Esophagus mucosa (tissue), 1 donor: ENCODE measurements around the gene HLA-F. TPM values are rescaled to one million over a fixed set of nuclear protein-coding genes. Genes with fewer than 3 reads are reported as not detected.

Source experiments
- ATAC-seq: fragments of 200-7000 bp; cut with Tn5 transposase; one replicate; pipeline ENCODE4 v1.9.1; 2020
- total RNA-seq: library from RNA; stranded (reverse); gene quantifications from one replicate; pipeline ENCODE4 v1.2.4, GENCODE V29; 2023
- donor health status: DM: yes; HTN: yes; CAD: no.

HLA-F gene
- total RNA-seq, 1 donor from 2014 or later = 6.8 TPM

DNA sequence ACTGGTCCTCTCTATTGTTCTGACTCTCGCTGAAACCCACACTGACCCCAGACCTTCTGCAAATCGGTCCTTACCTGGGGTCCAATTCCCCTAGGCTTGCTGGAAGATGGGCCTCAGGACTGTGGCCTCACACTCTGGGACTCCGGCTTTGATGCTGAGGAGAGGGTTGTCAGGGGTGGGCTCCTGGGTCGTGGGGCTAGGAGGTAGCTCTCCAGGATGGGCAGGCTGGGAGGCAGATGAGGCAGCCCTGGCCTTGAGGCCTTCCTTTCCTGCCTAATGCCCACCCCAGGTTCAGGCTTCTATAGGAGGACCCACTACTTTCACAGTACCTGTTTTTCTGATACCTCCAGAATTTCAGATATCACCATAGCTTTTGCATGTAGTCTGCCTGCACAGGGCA is 21.4 kb downstream of the HLA-F start:
- ATAC-seq = no peak

DNA sequence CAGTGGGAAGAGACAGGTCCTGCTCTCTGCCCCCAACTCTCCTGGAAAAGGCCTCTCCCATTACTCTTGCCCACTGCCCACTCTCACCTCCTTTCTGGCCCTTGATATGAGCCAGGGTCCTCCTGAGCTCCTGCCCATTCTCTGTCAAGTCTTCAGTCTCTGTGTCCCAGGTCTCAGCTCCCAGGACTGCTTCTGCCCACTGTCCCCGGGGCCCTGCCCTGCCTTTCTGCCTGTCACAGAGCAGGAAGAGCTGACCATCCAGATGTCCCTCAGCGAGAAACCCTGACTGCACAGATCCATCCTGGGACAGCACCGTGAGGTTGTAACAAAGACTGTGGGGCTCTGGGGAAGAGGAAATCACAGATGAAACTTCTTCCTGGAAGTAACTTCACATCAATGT is 22.2 kb downstream of the HLA-F start:
- ATAC-seq = no peak

DNA sequence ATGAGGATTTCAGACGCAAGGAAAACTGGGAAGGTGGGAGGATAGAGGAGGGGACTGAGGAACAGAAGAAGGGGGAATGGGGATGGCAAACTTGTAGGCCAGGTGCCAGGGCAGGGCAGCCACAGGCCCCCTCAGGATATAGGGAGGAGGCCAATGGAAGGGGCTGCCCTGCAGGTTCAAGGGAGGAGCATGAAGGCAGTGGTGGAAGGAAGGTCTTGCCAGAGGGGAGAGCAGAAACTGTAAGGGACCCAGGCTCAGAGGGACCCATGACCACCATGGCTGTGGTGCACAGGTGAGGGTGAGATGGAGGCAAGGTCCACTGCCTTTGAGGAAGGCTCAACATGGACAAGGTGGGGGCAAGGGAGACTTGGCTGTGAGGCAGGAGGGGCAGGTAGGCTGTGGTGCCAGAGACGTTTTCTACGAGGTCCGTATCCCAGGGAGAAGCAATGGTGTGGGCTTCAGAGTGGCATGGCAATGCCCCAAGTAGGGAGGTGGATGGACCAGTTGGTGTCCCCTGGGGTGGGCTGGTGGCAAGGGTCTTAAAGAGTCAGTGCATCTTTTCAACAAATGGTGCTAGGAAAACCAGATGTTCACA is 22.7 kb downstream of the HLA-F start:
- no peak for ATAC-seq

DNA sequence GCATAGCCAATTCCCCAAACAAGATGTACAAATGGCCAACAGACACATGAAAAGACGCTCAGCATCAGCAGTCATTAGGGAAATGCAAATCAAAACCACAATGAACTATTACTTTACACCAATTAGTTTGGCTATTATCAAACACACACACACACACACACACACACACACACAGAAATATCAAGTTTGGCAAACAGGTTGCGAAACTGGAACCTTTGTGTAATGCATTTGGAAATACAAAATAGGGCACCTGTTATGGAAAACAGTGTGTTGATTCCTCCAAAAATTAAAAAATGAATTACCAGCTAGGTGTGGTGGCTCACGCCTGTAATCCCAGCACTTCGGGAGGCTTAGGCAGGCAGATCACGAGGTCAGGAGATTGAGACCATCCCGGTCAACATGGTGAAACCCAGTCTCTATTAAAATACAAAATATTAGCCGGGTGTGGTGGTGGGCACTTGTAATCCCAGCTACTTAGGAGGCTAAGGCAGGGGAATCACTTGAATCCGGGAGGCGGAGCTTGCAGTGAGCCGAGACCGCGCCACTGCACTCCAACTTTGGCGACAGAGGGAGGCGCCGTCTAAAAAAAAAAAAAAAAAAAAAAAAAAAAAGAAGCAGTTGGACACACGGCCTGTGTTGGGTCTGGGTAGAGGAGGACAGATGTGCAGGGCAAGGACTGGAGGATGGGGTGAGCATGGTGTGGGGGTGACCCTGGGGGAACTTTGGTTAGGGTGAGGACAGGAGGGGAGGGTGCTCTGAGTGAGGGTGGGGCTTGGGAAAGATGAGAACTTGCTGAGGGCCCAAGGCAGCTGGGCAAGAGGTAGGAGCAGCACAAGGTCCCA is 23.8 kb downstream of the HLA-F start:
- ATAC-seq = no peak

DNA sequence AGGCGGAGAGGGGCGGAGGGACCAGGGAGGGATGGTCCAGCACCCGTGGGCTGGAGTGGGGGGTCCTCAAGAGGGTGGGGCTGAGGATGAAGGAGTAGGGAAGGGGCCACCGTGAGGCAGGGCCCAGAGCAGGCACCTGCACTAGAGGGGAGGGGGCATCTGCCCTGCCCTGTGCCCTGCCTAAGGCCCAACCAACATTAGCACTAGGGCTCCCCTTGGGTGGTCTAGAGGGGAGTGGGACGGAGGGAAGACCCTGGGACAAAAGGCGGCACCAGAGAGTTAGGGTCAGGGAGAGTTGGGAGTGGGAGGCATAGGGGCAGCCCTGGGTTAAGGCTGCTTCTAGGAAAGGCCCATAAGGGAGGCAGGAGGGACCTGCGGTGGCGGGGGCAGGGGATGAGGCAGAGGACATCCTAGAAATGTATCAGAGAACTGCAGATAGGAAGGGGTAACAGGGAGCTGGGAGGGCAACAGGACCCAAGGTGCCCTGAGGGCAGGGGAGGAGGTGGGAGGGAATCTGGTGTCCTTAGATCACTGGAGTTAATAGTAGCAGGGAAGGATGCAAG is 24.5 kb downstream of the HLA-F start:
- no peak for ATAC-seq

DNA sequence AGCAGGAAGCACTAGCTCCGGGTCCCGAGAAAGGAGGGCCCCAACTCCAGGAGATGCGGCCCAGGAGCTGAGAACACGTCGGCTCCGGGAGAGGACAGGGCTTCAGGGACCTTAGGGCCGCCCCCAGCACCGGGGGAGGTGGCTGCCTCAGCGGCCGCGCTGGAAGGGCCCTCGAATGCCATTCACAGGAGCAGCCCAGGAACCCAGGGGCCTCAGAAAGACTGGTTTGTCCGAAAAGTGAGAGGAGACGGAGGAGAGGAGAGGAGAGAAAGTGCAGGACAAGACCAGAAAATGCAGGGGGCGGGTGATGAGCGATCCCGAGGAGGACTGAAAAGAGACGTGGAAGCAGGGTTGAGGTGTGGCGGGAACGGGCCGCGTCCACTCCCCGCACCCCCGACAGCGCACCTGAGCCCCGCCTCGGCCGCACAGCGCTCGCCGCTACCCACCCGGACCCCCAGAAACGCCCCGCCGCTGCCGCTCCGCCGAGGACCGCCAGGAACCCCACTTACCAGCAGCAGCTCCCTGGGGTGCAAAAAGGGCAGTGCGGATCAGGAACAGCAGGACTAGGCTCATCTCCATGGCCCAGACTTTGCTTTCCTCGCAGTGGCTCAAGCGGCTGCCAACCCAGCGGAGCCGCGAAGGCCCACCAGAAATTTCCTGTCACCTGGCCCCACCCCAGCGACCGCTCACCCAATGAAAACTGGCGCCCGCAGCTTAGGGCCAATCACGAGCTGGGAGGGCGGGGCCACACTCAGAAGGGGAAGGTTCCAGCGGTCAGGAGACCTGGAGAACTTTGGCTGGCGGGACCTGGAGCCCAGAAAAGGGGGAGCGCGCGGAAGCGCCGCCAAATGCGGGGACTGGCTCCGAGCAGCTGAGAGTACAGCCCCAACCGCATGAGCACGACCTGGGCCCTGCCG is 25.4 kb downstream of the HLA-F start:
- ATAC-seq = peak; percentile 82

DNA sequence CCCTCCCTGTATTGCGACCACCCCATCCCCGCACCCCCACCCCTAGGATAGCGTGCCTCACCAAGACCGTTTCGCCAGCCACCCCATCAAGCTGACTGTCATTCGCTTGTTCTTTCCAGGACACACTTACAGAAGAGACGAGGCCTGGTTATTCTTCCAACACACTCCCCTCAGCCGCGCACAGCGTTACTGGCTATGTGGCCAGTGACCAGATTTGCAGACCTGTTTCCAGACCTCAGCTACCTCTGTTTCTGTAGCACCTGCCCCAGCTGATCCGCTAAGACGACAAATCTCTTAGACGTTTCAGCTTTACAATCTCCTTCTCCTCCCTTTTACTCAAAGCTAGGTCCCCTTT is 26.1 kb downstream of the HLA-F start:
- ATAC-seq = no peak

DNA sequence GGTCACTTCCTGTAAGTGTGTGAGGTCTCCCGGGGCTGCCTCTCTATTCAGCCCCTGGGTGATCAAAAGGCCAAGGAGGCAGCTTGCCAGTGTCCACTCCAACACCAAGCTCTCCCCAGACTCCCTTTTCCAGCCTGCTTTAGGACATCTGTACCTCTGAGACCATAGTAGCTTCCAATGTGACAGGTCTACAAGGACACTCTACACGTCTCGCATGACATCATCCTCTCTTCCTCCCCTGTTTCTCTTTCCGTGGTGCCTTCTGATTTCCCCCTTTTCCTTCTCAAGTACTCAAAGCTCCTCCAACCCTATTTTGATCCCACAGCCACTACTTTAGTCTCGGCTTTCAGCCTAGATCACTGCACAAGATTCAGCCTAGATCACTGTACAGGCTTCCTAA is 26.4 kb downstream of the HLA-F start:
- no peak for ATAC-seq

DNA sequence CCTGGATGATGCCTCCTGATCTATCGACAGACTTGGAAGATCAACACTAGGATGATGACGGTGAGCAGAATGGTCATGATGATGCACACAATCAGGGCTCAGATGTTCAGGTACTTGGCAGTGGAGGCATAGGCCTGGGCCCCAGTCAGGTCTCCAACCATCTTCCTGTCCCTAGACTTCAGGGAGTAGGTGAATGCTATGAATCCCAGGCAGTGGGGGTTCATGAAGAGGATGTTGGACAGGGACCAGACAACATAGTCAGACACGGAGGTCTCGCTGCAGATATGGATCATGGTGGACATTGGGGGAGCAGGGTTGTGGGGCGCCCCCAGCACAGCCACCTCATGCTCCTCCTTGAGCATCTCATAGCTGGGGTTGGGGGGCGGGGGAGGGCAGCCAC is 27.5 kb downstream of the HLA-F start:
- no peak for ATAC-seq

DNA sequence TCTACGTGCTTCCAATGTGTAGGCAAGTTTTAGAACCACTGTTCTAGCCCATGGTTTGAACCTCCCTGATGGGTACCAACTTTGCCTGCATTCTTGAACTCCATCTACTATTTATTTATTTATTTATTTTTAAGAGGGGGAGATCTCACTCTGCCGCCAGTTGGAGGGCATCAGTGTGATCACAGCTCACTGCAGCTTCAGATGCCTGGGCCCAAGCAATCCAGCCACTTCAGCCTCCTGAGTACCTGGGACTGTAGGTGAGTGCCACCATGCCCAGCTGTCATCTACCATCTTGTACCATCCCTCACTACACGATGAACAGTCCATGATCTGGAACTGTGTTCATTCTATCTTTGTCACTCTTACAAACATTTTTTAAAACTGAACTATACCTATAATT is 28.2 kb downstream of the HLA-F start:
- no peak for ATAC-seq

DNA sequence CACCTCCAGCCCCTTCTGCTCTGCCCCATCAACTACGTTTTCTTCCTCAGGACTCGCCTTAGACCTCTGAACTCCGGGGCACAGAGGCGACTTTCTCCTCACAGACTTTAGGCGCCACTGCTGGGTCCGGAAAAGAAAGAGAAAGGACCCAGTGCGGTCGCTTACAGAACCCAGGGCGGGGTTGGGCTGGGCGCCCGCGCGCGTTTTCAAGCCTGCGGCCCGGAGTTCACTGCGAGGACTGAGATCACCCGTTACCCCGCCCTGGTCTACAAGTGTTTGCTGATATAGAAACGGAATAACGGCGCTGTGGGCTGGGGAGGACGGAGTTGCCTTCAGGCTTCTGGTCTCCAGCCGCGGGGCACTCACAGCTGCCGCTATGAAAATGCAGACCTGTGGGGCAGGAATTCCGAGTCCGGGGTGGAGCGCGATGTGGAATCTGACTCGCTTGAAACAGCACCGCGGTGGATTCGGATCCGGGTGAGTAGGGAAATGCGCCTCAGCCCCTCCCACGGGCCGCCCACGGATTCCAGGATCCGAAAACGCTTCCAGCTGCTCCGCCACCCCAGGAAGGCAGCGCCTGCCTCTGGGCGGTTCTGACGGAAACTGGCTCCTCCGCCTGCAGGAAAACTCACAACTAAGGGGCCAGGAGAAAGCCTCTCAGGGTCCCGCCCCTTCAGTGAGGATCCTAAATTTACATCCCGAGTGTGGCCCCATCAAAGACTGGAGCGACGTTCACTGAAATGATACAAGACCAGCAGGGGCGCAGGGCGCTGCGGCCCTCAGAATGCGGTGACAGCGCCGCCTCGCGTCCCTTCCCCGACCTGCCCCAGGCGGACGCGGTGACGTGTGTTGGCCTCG is 29.4 kb downstream of the HLA-F start:
- ATAC-seq = peak; percentile 78

DNA sequence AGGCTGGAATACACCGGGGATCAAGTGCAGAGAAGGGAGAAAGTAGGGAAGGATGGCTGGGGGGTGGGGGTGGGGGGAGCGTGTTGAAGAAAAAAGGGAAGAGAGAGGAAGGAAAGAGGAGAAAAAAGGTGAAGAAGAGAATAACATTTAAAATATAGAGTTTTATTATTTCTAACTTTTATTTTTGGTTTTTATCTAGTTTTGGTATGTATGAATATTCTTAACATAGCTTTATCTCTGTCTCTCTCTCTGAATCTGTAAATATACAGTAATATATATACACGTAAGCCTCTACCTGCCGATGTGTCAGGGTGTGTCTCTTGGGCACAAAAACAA is 30.0 kb downstream of the HLA-F start:
- ATAC-seq = no peak

DNA sequence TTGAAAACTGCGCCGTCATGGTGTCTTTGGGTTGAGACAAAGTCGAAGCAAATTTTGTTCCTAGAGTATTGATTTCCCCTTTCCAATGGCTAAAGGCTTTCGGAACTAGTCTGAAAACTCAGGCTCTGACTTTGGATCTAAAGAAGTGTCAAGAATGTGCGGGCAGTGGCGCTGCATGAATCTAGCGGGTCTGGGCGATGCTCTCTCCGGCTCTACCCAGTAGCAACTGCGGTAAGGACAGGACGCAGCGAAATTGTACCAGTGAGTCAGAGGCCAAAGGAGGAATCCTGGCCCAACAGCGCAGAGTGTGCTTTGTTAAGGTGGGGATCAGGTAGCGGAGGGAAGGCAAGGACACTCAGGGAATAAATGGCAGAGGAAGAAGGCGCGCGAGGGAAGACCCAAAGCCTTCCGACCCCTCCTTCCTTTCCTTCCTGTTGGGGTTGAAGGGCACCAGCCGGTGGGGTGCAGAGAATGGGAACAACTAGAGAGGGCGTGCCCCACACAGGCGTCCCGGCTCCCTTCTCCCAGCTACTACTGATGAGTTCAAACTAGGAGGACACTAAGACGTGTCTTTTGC is 32.1 kb downstream of the HLA-F start:
- ATAC-seq = no peak

DNA sequence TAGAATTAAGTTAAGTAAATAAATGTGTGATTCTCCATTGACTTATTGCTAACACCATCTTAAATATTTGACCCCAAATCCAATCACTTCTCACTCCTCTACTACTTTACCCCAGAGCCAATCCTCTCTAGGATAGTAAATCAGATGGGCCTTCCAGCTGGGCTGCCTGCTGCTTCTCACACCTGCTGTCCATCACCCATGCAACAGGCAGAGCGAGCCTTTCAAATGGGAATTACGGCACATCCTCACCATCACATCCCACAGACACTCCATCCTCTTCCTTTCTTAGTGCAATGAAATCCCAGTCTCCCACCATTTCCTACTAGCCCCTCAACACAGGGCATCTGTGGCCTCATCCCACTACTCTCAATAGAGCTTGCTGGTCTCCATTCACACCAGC is 34.0 kb downstream of the HLA-F start:
- ATAC-seq = no peak

DNA sequence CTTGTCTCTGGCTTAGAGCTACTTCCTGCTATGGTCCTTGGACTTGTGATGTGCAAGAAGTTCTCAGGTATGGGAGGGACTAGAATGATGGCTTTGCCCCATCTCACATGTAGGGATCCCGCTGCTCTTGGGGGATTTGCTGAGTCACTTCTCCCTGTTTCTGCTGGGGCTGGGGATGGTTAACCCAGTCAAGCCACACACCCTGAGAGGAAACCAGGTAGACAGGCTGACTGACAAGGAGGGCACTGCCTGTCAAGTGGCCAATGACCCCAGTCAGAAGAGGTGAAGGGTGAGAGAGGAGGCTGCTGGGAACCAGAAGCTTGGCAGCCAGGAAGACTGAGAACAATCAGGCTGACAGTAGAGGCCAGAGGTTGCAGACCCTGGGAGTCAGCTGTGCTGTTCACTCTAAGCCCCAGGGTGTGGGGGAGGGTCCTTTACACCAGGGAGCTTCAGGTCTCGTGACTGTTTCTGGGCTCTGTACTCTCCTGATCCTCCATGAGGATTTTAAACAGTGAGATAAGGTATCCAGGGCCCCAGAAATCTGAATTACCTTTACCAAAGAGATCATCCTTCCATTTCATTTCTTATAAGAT is 34.6 kb downstream of the HLA-F start:
- no peak for ATAC-seq

DNA sequence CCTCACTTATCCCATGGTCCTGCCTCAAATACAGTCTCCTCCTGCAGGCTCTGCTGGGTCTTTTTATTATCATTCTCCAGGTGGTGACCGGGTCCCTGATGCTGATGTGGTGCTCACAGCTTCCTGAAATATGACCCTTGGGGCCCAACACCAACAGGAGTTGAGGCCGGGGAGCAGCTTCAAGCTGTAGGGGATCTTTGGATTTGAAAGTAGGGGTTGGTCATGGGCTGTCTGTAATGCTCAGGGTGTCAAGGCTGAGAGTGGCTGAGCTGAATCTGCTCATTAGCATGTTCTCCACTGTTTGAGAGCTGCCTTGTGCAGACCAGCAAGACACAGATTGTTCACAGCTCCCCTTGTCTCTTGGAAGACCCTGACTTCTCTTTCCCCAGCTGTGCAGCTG is 35.5 kb downstream of the HLA-F start:
- no peak for ATAC-seq

DNA sequence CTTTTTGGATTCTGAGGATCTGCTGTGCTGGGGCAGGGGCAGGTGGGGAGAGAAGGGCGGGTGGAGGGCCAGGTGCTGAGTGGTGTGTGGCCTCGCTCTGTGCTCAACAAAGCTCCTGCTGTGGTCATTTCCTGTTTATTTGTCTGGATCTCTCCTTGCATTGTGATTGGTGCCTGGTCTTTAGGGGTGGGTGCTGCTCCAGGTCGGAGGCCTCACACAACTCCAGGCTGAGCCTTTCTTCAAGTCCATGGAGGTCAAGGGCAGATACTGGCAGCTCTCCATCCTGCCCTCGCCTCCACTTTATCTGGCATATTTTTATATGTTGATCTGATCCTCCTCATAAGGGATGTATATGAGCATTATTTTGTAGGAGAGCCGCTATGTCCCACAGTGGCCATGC is 36.2 kb downstream of the HLA-F start:
- ATAC-seq = no peak

DNA sequence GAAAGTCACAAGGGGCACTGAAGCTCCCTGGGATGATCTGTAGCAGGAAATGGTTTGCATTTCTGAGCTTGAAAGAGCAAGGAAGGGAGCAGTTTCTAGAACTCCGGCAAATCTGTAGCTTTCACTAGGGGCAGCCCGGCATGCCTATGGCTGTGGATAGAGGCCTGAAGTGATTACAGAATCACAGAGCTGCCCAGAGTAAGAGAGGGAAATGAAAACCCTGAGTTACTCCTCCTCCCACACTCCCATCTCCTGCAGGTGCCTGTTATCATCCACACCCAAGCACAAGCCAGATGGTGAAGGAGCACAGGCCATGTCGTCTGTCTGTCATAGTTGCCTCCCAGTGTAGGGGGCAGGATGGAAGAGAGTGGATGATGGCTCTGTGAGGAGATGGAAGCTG is 37.1 kb downstream of the HLA-F start:
- ATAC-seq = no peak

DNA sequence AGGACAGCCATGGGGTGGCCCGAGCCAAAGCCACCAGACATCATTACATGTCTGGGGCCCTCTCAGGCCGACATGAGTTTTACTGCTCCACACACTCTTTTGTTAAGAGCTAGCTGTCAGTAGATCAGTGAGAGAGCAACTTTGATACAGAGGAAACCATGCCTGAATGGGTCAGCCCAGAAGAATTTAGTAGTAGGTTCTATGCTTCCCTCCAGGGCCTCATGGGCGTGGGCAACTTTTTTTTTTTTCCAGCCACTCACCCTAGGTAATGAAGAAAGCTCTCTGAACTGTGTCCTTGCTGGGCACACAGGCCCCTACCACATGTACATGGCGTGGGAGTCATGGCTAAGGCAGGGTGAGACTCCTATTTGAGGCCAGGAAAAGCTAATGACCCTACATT is 38.8 kb downstream of the HLA-F start:
- ATAC-seq = no peak

DNA sequence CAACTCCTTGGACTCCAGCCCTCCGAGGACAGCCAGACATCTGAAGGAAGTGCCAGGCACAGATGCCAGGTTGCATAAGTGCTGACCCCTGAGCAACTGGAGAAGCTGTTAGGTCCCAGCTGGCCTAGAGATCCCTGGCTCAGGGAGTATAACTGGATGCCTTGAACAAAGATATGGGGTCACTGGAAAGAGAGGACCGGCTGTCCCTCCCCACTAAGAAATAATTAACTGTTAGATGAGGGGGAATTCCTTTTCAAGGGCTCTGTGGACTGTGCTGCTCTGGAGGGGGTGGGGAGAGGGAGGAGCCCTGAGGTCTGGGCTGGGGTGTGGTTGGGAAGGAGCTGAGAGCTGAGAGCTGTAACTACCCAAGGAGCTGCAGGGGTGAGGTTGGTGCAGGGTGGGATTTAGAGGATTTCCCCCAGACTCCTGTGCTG is 39.6 kb downstream of the HLA-F start:
- no peak for ATAC-seq

DNA sequence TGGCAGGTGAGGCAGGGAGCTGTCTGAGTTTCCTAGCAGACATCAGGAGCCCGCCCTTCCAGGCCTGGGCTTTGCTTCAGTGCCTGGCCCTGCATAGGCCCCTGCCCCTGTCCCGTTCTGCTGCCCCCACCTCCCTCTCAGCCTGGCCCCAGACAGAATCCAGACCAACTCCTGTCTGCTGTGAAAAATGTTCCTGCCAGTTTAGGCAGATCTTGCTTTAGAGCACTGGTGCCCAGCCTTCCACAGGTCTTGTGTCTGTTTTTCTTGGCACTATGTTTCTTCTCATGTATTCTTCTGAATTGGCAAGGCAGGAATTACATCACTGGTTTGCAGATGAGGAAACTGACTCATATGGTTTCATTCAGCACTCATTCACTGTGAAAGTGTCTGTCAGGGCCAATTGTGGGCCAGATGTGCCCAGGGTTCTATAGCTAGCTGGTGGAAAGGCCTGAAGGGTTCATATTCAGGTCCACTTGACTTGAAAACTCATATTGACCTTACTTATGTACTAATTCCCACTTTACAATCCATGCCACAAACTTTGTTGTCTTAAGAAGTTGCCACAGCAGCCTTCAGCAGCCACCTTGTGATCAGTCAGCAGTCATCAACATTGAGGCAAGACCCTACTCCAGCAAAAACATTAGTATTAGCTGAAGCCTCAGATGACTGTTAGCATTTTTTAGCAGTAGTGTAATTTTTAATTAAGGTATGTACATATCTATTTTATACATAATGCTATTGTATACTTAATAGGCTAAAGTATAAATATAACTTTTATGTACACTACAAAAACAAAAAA is 40.5 kb downstream of the HLA-F start:
- peak; percentile 73 for ATAC-seq
